ENCODE data around the gene HDAC8. TPM values are rescaled to one million over a fixed set of nuclear protein-coding genes. Genes with fewer than 3 reads are reported as not detected.

HDAC8 gene
- total and polyA plus RNA-seq, 9 donors, result 16.9 to 33.7 (median 24.2) TPM

DNA sequence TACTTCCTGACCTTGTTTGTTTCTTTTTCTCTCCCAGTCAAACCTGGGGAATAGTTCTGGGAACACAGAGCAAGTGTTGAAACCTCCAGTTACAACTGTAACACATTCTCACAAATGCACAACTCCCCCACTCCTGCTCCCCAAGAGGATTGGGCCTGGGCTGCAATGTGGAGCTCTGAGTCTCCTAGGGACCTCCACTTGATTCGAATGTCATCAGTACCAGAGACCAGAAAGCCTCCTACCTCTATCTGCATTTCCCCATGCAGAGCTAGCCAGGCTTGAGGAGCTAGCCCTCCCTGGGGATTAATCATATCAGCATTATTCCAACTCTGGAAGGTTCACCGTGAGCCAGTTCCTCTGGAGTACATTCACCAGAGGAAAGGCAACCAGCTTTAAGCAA lies 225.3 kb downstream of the HDAC8 start:
- DNase-seq, result no peak
- no peak for TF ChIP-seq EP300 (IDR thresholded peaks at IDR 0.05)
- TF ChIP-seq, protein P1, sequence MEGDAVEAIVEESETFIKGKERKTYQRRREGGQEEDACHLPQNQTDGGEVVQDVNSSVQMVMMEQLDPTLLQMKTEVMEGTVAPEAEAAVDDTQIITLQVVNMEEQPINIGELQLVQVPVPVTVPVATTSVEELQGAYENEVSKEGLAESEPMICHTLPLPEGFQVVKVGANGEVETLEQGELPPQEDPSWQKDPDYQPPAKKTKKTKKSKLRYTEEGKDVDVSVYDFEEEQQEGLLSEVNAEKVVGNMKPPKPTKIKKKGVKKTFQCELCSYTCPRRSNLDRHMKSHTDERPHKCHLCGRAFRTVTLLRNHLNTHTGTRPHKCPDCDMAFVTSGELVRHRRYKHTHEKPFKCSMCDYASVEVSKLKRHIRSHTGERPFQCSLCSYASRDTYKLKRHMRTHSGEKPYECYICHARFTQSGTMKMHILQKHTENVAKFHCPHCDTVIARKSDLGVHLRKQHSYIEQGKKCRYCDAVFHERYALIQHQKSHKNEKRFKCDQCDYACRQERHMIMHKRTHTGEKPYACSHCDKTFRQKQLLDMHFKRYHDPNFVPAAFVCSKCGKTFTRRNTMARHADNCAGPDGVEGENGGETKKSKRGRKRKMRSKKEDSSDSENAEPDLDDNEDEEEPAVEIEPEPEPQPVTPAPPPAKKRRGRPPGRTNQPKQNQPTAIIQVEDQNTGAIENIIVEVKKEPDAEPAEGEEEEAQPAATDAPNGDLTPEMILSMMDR (IDR thresholded peaks at IDR 0.05), result no peak
- no peak for TF ChIP-seq POLR2A (IDR thresholded peaks at IDR 0.05)
- Histone ChIP-seq H3K9me3 (no peaks in the 10 kb centered on the region), H3K4me3 (no peak overlapping the region), H3K36me3 (no peaks in the 10 kb centered on the region), H3K27ac (no peak overlapping the region), H3K4me1 (ENCODE audit: insufficient read depth) (no peaks in the 10 kb centered on the region), H3K27me3 (no peaks in the 10 kb centered on the region)
- intact Hi-C loops (cut with DNase I), result no loop called here
- 15 to 41% (median 25%) methylated on average over 2 of the region's 2 CpGs for WGBS, 3 donors

DNA sequence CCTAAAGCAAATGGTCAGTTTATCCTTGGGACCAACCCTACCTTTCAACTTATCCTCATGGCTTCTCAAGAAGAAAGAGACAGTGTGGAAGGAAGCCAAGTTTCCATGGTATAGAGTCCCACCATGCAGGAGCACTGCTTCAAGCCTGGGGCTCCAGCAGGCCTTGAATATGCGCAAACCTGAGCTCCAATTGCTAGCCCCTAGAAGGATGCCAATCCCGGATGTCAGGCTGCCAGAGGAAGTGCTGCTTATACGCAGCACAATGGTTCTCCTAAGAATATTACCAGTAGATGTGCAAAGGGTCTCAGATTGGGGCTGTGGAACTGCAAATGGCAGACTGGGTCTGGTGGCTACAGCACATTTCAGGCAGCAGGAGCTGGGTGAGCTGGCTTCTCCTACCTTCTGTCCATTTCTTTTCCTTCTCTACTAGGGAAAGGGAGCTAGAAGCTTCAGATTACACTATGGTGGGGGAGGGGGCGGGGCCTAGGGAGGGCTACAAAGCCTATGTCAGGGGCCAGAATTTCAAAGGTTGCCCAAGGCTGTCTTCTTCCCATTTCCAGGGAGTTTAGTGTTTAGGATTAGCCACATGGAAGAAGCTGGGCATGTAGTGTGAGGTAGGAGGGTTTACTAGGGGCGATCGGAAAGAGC lies 226.2 kb downstream of the HDAC8 start:
- no peak for DNase-seq
- H3K27me3 ChIP-seq, result no peaks in the 10 kb centered on the region
- H3K9me3 ChIP-seq, result no peaks in the 10 kb centered on the region
- WGBS, 3 donors, result 68 to 80% (median 69%) methylated on average over 6 of the region's 6 CpGs
- no peak overlapping the region for H3K4me3 ChIP-seq
- intact Hi-C loops (cut with DNase I), result no loop called here
- no peaks in the 10 kb centered on the region for H3K4me1 ChIP-seq (ENCODE audit: insufficient read depth)
- no peaks in the 10 kb centered on the region for H3K36me3 ChIP-seq
- TF ChIP-seq POLR2A (IDR thresholded peaks at IDR 0.05) (no peak), EP300 (IDR thresholded peaks at IDR 0.05) (no peak)
- TF ChIP-seq, protein P1 (IDR thresholded peaks at IDR 0.05), result no peak
- H3K27ac ChIP-seq, result no peak overlapping the region

DNA sequence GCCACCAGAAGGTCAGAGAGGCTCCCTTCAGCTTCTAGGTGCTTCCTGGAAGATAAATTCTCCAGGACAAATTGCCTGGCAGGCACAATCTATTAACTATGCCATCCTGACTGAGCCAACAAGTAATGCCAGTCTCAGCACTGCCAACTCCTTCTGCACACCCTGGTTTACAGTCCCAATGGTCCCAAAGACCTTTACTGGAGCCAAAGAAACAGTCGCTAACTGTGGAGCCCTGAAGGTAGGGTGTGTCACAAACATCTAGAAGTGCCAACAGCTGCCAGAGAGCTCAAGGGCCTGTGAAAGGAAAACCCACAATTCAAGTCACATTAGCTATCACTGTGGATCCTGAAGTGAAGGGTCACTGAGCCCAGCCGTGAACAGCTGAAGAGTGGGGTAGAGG lies 232.0 kb downstream of the HDAC8 start:
- WGBS, 3 donors, result 70 to 81% (median 79%) methylated on average over 2 of the region's 2 CpGs
- no peak overlapping the region for H3K4me3 ChIP-seq
- H3K27ac ChIP-seq, result no peak overlapping the region
- intact Hi-C loops (cut with DNase I), result no loop called here
- no peaks in the 10 kb centered on the region for H3K4me1 ChIP-seq (ENCODE audit: insufficient read depth)
- DNase-seq, result no peak
- no peaks in the 10 kb centered on the region for H3K27me3 ChIP-seq
- no peak for TF ChIP-seq POLR2A (IDR thresholded peaks at IDR 0.05)
- TF ChIP-seq, protein P1 (IDR thresholded peaks at IDR 0.05), result no peak
- H3K9me3 ChIP-seq, result no peaks in the 10 kb centered on the region
- H3K36me3 ChIP-seq, result no peaks in the 10 kb centered on the region

DNA sequence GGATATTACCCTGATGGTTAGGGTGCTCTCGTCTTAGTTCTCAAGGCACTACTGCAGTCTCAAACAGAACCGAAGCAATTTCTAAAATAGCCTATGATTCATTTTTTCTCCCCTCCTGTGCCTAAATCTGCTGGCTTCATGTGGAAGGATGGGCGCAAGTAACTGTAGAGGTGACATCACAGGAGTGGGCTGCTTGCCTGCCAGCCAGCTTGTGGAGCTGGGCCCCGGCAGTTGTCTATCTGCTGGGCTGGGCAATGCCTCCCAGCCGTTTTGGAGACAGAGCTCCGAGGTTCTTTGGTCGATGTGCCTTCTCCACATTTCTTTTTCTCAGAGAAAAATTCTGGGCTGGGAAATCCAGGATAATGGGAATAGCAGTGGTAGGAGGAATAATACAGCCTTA lies 232.6 kb downstream of the HDAC8 start:
- H3K27me3 ChIP-seq, result no peaks in the 10 kb centered on the region
- intact Hi-C loops (cut with DNase I), result no loop called here
- H3K36me3 ChIP-seq, result no peaks in the 10 kb centered on the region
- H3K4me1 ChIP-seq (ENCODE audit: insufficient read depth), result no peaks in the 10 kb centered on the region
- no peaks in the 10 kb centered on the region for H3K9me3 ChIP-seq
- WGBS, 3 donors, result 76 to 80% (median 78%) methylated on average over 7 of the region's 7 CpGs
- DNase-seq, result no peak
- no peak for TF ChIP-seq EP300 (IDR thresholded peaks at IDR 0.05)
- no peak for TF ChIP-seq POLR2A (IDR thresholded peaks at IDR 0.05)
- TF ChIP-seq, protein P1 (IDR thresholded peaks at IDR 0.05), result no peak
- H3K4me3 ChIP-seq, result no peak overlapping the region
- no peak overlapping the region for H3K27ac ChIP-seq

Measured in ovary (tissue), 9 donors.